ENCODE measurements around the gene RCSD1. TPM values are rescaled to one million over a fixed set of nuclear protein-coding genes. Genes with fewer than 3 reads are reported as not detected.

RCSD1 gene
- total RNA-seq, 1 donor from 2014 or later: 45.9 TPM

- Histone ChIP-seq H3K9me3 (ENCODE audit: control insufficient read depth in 3 of 3, low read length in 3 of 3) (no peaks in the 10 kb centered on the region), H3K27ac (ENCODE audit: low read depth, low read length) (no peak overlapping the region), H3K4me1 (ENCODE audit: control insufficient read depth in 3 of 3, insufficient read depth in 3 of 3, low read length in 3 of 3) (peaks cover 28 to 39% (median 32%) of the 10 kb centered on the region in 3 donors), H3K4me3 (ENCODE audit: low read length in 3 of 3) (no peak overlapping the region), H3K27me3 (ENCODE audit: control insufficient read depth in 3 of 3, insufficient read depth in 3 of 3, low read length in 3 of 3) (no peaks in the 10 kb centered on the region), H3K36me3 (ENCODE audit: control insufficient read depth in 3 of 3, insufficient read depth in 3 of 3, low read length in 3 of 3) (peaks cover 29 to 56% (median 49%) of the 10 kb centered on the region in 3 donors), H3K9ac (ENCODE audit: low read depth in 1 of 3, low read length in 3 of 3) (no peak overlapping the region)
Observed at GRCh38 chr1:167695147-167695546, 65.1 kb downstream of the RCSD1 start.

GRCh38 chr1:167695756-167696561, 65.9 kb downstream of the RCSD1 start:
- no peak overlapping the region for H3K27ac ChIP-seq (ENCODE audit: low read depth, low read length)
- no peaks in the 10 kb centered on the region for H3K9me3 ChIP-seq (ENCODE audit: control insufficient read depth in 3 of 3, low read length in 3 of 3)
- H3K9ac ChIP-seq (ENCODE audit: low read depth in 1 of 3, low read length in 3 of 3): no peak overlapping the region
- peaks cover 26 to 53% (median 41%) of the 10 kb centered on the region in 3 donors for H3K36me3 ChIP-seq (ENCODE audit: control insufficient read depth in 3 of 3, insufficient read depth in 3 of 3, low read length in 3 of 3)
- H3K27me3 ChIP-seq (ENCODE audit: control insufficient read depth in 3 of 3, insufficient read depth in 3 of 3, low read length in 3 of 3): no peaks in the 10 kb centered on the region
- no peak overlapping the region for H3K4me3 ChIP-seq (ENCODE audit: low read length in 3 of 3)
- peaks cover 28 to 39% (median 32%) of the 10 kb centered on the region in 3 donors for H3K4me1 ChIP-seq (ENCODE audit: control insufficient read depth in 3 of 3, insufficient read depth in 3 of 3, low read length in 3 of 3)

DNA sequence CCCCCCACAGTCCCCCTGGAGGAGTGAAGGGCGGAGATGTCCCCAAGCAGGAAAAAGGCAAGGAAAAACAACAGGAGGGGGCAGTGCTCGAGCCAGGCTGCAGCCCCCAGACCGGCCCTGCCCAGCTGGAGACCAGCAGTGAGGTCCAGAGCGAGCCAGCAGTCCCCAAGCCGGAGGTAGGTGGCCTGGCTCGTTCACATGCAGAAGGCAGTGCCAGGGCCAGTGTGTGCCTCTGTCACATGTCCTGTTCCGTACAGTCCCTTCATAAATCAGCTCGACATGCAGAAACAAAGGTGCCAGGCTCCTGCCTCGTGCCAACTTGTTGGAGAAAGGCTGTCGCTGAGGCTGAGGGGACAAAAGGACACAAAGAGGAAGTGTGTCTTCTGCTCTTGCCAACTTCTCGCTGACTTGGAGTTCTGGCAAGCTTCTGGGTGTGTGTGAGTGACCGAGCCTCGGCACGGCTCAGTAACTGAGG, 67.7 kb downstream of the RCSD1 start:
- H3K36me3 ChIP-seq (ENCODE audit: control insufficient read depth in 3 of 3, insufficient read depth in 3 of 3, low read length in 3 of 3): peaks cover 26 to 49% (median 35%) of the 10 kb centered on the region in 3 donors
- H3K4me3 ChIP-seq (ENCODE audit: low read length in 3 of 3): peak overlapping the region in 1 of 3 donors; percentile 22
- peaks cover 24 to 34% (median 26%) of the 10 kb centered on the region in 3 donors for H3K4me1 ChIP-seq (ENCODE audit: control insufficient read depth in 3 of 3, insufficient read depth in 3 of 3, low read length in 3 of 3)
- H3K27me3 ChIP-seq (ENCODE audit: control insufficient read depth in 3 of 3, insufficient read depth in 3 of 3, low read length in 3 of 3): no peaks in the 10 kb centered on the region
- H3K27ac ChIP-seq (ENCODE audit: low read depth, low read length): peak overlapping the region; percentile 59
- H3K9me3 ChIP-seq (ENCODE audit: control insufficient read depth in 3 of 3, low read length in 3 of 3): no peaks in the 10 kb centered on the region
- H3K9ac ChIP-seq (ENCODE audit: low read depth in 1 of 3, low read length in 3 of 3): peak overlapping the region in 1 of 3 donors; percentile 75

- Histone ChIP-seq H3K4me3 (ENCODE audit: low read length in 3 of 3) (peak overlapping the region in 1 of 3 donors; percentile 13), H3K9ac (ENCODE audit: low read depth in 1 of 3, low read length in 3 of 3) (peak overlapping the region in 1 of 3 donors; percentile 73), H3K36me3 (ENCODE audit: control insufficient read depth in 3 of 3, insufficient read depth in 3 of 3, low read length in 3 of 3) (peaks cover 28 to 45% (median 29%) of the 10 kb centered on the region in 3 donors), H3K27me3 (ENCODE audit: control insufficient read depth in 3 of 3, insufficient read depth in 3 of 3, low read length in 3 of 3) (no peaks in the 10 kb centered on the region), H3K4me1 (ENCODE audit: control insufficient read depth in 3 of 3, insufficient read depth in 3 of 3, low read length in 3 of 3) (peaks cover 18 to 29% (median 23%) of the 10 kb centered on the region in 3 donors), H3K27ac (ENCODE audit: low read depth, low read length) (peak overlapping the region; percentile 59), H3K9me3 (ENCODE audit: control insufficient read depth in 3 of 3, low read length in 3 of 3) (no peaks in the 10 kb centered on the region)
Observed at GRCh38 chr1:167698313-167698712, 68.3 kb downstream of the RCSD1 start.

DNA sequence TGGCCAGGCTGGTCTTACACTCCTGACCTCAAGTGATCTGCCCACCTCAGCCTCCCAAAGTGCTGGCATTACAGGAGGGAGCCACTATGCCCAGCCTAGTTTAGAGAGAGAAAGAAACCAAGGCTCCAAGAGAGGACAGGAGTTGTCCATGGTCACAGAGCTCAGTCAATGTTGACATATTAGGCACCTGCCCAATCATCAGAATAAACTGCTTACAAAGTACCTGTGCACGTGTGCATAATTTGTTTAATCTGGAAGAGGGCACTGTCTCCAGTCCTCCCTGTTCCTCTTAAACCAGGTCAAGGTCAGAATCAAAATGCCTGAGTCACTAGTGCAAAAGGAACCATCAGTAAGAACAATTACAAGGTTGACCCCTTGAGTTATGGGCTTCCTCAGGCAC, 71.5 kb downstream of the RCSD1 start:
- peaks cover 14 to 45% (median 36%) of the 10 kb centered on the region in 3 donors for H3K36me3 ChIP-seq (ENCODE audit: control insufficient read depth in 3 of 3, insufficient read depth in 3 of 3, low read length in 3 of 3)
- H3K4me1 ChIP-seq (ENCODE audit: control insufficient read depth in 3 of 3, insufficient read depth in 3 of 3, low read length in 3 of 3): peaks cover 15 to 16% (median 16%) of the 10 kb centered on the region in 3 donors
- no peak overlapping the region for H3K27ac ChIP-seq (ENCODE audit: low read depth, low read length)
- H3K9me3 ChIP-seq (ENCODE audit: control insufficient read depth in 3 of 3, low read length in 3 of 3): no peaks in the 10 kb centered on the region
- no peak overlapping the region for H3K4me3 ChIP-seq (ENCODE audit: low read length in 3 of 3)
- no peak overlapping the region for H3K9ac ChIP-seq (ENCODE audit: low read depth in 1 of 3, low read length in 3 of 3)
- no peaks in the 10 kb centered on the region for H3K27me3 ChIP-seq (ENCODE audit: control insufficient read depth in 3 of 3, insufficient read depth in 3 of 3, low read length in 3 of 3)

GRCh38 chr1:167703557-167703956, 73.5 kb downstream of the RCSD1 start:
- H3K9ac ChIP-seq (ENCODE audit: low read depth in 1 of 3, low read length in 3 of 3): no peak overlapping the region
- no peaks in the 10 kb centered on the region for H3K9me3 ChIP-seq (ENCODE audit: control insufficient read depth in 3 of 3, low read length in 3 of 3)
- peaks cover 9 to 36% (median 32%) of the 10 kb centered on the region in 3 donors for H3K36me3 ChIP-seq (ENCODE audit: control insufficient read depth in 3 of 3, insufficient read depth in 3 of 3, low read length in 3 of 3)
- no peak overlapping the region for H3K4me3 ChIP-seq (ENCODE audit: low read length in 3 of 3)
- H3K27me3 ChIP-seq (ENCODE audit: control insufficient read depth in 3 of 3, insufficient read depth in 3 of 3, low read length in 3 of 3): no peaks in the 10 kb centered on the region
- no peak overlapping the region for H3K27ac ChIP-seq (ENCODE audit: low read depth, low read length)
- H3K4me1 ChIP-seq (ENCODE audit: control insufficient read depth in 3 of 3, insufficient read depth in 3 of 3, low read length in 3 of 3): peaks cover 0 to 3% (median under 1%) of the 10 kb centered on the region in 3 donors

- Histone ChIP-seq H3K9ac (ENCODE audit: low read depth in 1 of 3, low read length in 3 of 3) (no peak overlapping the region), H3K27me3 (ENCODE audit: control insufficient read depth in 3 of 3, insufficient read depth in 3 of 3, low read length in 3 of 3) (no peaks in the 10 kb centered on the region), H3K4me1 (ENCODE audit: control insufficient read depth in 3 of 3, insufficient read depth in 3 of 3, low read length in 3 of 3) (peaks cover 0 to 3% (median 0%) of the 10 kb centered on the region in 3 donors), H3K27ac (ENCODE audit: low read depth, low read length) (no peak overlapping the region), H3K36me3 (ENCODE audit: control insufficient read depth in 3 of 3, insufficient read depth in 3 of 3, low read length in 3 of 3) (peaks cover 9 to 30% (median 25%) of the 10 kb centered on the region in 3 donors), H3K4me3 (ENCODE audit: low read length in 3 of 3) (no peak overlapping the region), H3K9me3 (ENCODE audit: control insufficient read depth in 3 of 3, low read length in 3 of 3) (no peaks in the 10 kb centered on the region)
Observed at GRCh38 chr1:167704715-167705114, 74.7 kb downstream of the RCSD1 start.

- Histone ChIP-seq H3K27ac (ENCODE audit: low read depth, low read length) (no peak overlapping the region), H3K4me3 (ENCODE audit: low read length in 3 of 3) (no peak overlapping the region), H3K9me3 (ENCODE audit: control insufficient read depth in 3 of 3, low read length in 3 of 3) (no peaks in the 10 kb centered on the region), H3K27me3 (ENCODE audit: control insufficient read depth in 3 of 3, insufficient read depth in 3 of 3, low read length in 3 of 3) (no peaks in the 10 kb centered on the region), H3K9ac (ENCODE audit: low read depth in 1 of 3, low read length in 3 of 3) (no peak overlapping the region), H3K4me1 (ENCODE audit: control insufficient read depth in 3 of 3, insufficient read depth in 3 of 3, low read length in 3 of 3) (peaks cover 0 to 3% (median 0%) of the 10 kb centered on the region in 3 donors), H3K36me3 (ENCODE audit: control insufficient read depth in 3 of 3, insufficient read depth in 3 of 3, low read length in 3 of 3) (peaks cover 9 to 29% (median 25%) of the 10 kb centered on the region in 3 donors)
Observed at GRCh38 chr1:167705250-167705649, 75.2 kb downstream of the RCSD1 start.

GRCh38 chr1:167706363-167706762, 76.3 kb downstream of the RCSD1 start:
- Histone ChIP-seq H3K4me1 (ENCODE audit: control insufficient read depth in 3 of 3, insufficient read depth in 3 of 3, low read length in 3 of 3) (peaks cover 0 to 3% (median 0%) of the 10 kb centered on the region in 3 donors), H3K9ac (ENCODE audit: low read depth in 1 of 3, low read length in 3 of 3) (no peak overlapping the region)

More at GRCh38 chr1:167706363-167706762, 76.3 kb downstream of the RCSD1 start:
- Histone ChIP-seq H3K27ac (ENCODE audit: low read depth, low read length) (no peak overlapping the region), H3K36me3 (ENCODE audit: control insufficient read depth in 3 of 3, insufficient read depth in 3 of 3, low read length in 3 of 3) (peaks cover 9 to 26% (median 25%) of the 10 kb centered on the region in 3 donors), H3K4me3 (ENCODE audit: low read length in 3 of 3) (no peak overlapping the region), H3K27me3 (ENCODE audit: control insufficient read depth in 3 of 3, insufficient read depth in 3 of 3, low read length in 3 of 3) (no peaks in the 10 kb centered on the region), H3K9me3 (ENCODE audit: control insufficient read depth in 3 of 3, low read length in 3 of 3) (no peaks in the 10 kb centered on the region)

Data from skeletal muscle tissue (tissue), 4 donors.